GM19193 (cell line): ENCODE data around the gene SUSD2.

ENCODE experiments used
- POLR2A ChIP-seq: IDR thresholded peaks from 4 replicates; pipeline ENCODE4 v1.6.1; 2011; ENCODE audit not compliant: insufficient read depth, insufficient read length; ENCODE audit errors: extremely low read depth

Gene SUSD2

GRCh38 chr22:24216541-24217209 is 35.4 kb downstream of the SUSD2 start:
- no peak for TF ChIP-seq POLR2A

- TF ChIP-seq POLR2A = no peak
These were observed 36.1 kb downstream of the SUSD2 start for GRCh38 chr22:24217384-24217783.

GRCh38 chr22:24219750-24220149 is 38.5 kb downstream of the SUSD2 start:
- no peak for TF ChIP-seq POLR2A

- TF ChIP-seq POLR2A = no peak
These were observed 43.2 kb downstream of the SUSD2 start for GRCh38 chr22:24224468-24224867.

GRCh38 chr22:24225044-24225601 is 43.8 kb downstream of the SUSD2 start:
- no peak for TF ChIP-seq POLR2A

- TF ChIP-seq POLR2A = no peak
These were observed 44.7 kb downstream of the SUSD2 start for GRCh38 chr22:24225951-24226350.

GRCh38 chr22:24230911-24231656 is 49.8 kb downstream of the SUSD2 start:
- TF ChIP-seq POLR2A = no peak

GRCh38 chr22:24231706-24232105 is 50.4 kb downstream of the SUSD2 start:
- TF ChIP-seq POLR2A = no peak

- no peak for TF ChIP-seq POLR2A
These were observed 50.8 kb downstream of the SUSD2 start for GRCh38 chr22:24232124-24232523.

GRCh38 chr22:24232725-24233124 is 51.4 kb downstream of the SUSD2 start:
- no peak for TF ChIP-seq POLR2A

- no peak for TF ChIP-seq POLR2A
These were observed 51.9 kb downstream of the SUSD2 start for GRCh38 chr22:24233235-24233634.

GRCh38 chr22:24233816-24234215 is 52.5 kb downstream of the SUSD2 start:
- no peak for TF ChIP-seq POLR2A

- TF ChIP-seq POLR2A = no peak
These were observed 54.0 kb downstream of the SUSD2 start for GRCh38 chr22:24235315-24235714.

- no peak for TF ChIP-seq POLR2A
These were observed 55.4 kb downstream of the SUSD2 start for GRCh38 chr22:24236656-24237055.
